ENCODE results near the gene PFAS. TPM values are rescaled to one million over a fixed set of nuclear protein-coding genes. Genes with fewer than 3 reads are reported as not detected.

PFAS gene
- total RNA-seq, 1 experiment from 2014 or later, result 80.6 TPM

DNA sequence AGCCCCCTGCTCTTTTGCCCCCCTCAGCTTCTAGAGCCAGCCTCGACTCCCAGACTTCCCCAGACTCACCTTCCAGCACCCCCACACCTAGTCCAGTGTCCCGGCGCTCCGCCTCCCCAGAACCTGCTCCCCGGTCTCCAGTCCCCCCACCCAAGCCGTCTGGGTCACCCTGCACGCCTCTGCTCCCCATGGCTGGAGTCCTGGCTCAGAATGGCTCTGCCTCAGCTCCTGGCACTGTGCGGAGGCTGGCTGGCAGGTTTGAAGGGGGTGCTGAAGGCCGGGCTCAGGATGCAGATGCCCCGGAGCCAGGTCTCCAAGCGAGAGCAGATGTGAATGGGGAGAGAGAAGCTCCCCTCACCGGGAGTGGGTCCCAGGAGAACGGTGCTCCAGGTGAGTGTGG, 63.2 kb downstream of the PFAS start:
- Histone ChIP-seq H3K79me2 (ENCODE audit: insufficient read depth, low read length) (no peaks in the 10 kb centered on the region), H2AFZ (ENCODE audit: low read depth, low read length, poor library complexity, severe bottlenecking) (no peak overlapping the region), H3K4me1 (ENCODE audit: control insufficient read depth in 1 of 2, insufficient read depth in 2 of 2, low read length in 2 of 2) (no peaks in the 10 kb centered on the region), H3K27ac (ENCODE audit: low read depth, low read length) (no peak overlapping the region), H3K9ac (ENCODE audit: low read length) (no peak overlapping the region), H3K9me3 (ENCODE audit: control insufficient read depth in 1 of 2, insufficient read depth in 1 of 2, low read depth in 1 of 2, low read length in 2 of 2) (no peaks in the 10 kb centered on the region), H3K36me3 (ENCODE audit: control insufficient read depth in 1 of 2, insufficient read depth in 2 of 2, low read length in 2 of 2) (no peaks in the 10 kb centered on the region), H4K20me1 (ENCODE audit: insufficient read depth) (no peaks in the 10 kb centered on the region), H3K9me2 (ENCODE audit: insufficient read depth) (no peaks in the 10 kb centered on the region), H3K27me3 (ENCODE audit: insufficient read depth, low read length) (no peaks in the 10 kb centered on the region; the same call in 1 of the 2 replicates), H3K4me3 (replicated peaks in 1 of 2; ENCODE audit: low read depth in 1 of 2, low read length in 2 of 2) (no peak overlapping the region), H3K4me2 (ENCODE audit: low read length) (no peak overlapping the region)
- CTCF ChIA-PET, result no interaction called here
- POLR2A ChIA-PET, result no interaction called here
- DNase-seq (ENCODE audit: low read depth, low spot score) (no peak), ATAC-seq (no peak)
- intact Hi-C loops (cut with micrococcal nuclease), result no loop called here
- RAD21 ChIA-PET (ENCODE audit: low non-redundant PET in 1 of 2, low total read pairs in 2 of 2, uncharacterized antibody in 2 of 2, unreplicated experiment in 2 of 2), result no interaction called here
- TF ChIP-seq EGR1 (IDR thresholded peaks at IDR 0.05; ENCODE audit: low read depth) (no peak), SP1 (IDR thresholded peaks at IDR 0.05; ENCODE audit: low read depth) (no peak)
- no TSS peak for BruUV-seq (replicated peaks)

DNA sequence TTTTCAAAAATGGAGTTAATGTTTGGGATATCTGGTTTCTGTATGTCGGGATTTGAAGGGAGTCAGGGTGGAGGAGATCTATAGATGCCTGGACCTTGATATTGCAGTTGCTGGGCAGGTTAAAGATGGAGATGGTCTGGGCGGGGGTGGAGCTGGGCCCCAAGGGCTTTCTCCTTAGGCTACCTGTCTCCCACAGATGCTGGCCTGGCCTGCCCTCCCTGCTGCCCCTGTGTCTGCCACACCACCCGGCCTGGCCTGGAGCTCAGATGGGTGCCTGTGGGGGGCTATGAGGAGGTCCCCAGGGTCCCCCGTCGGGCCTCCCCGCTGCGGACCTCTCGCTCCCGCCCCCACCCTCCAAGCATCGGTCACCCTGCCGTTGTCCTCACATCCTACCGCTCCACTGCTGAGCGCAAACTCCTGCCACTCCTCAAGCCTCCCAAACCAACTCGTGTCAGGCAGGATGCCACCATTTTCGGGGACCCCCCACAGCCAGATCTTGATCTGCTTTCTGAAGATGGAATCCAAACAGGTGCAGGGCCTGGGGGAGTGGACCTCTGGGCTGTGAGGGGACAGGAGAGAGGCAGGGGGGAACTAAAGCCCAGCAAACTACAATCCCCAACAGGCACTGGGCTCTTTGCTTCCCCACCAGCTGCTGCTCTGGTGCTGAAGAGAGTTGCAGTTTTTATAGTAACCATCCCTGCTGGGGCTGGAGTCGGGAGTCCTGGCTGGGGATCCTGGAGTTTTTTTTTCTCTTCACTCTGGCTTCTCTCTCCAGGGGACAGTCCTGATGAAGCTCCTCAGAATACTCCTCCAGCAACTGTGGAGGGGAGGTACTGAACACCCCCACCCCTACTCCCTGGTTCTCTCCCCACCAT, 63.9 kb downstream of the PFAS start:
- no peak overlapping the region for H3K27ac ChIP-seq (ENCODE audit: low read depth, low read length)
- no peak overlapping the region for H3K4me2 ChIP-seq (ENCODE audit: low read length)
- ChIA-PET RAD21 (ENCODE audit: low non-redundant PET in 1 of 2, low total read pairs in 2 of 2, uncharacterized antibody in 2 of 2, unreplicated experiment in 2 of 2) (no interaction called here), CTCF (no interaction called here), POLR2A (no interaction called here)
- H3K4me3 ChIP-seq (replicated peaks in 1 of 2; ENCODE audit: low read depth in 1 of 2, low read length in 2 of 2), result no peak overlapping the region
- no peak overlapping the region for H3K9ac ChIP-seq (ENCODE audit: low read length)
- intact Hi-C loops (cut with micrococcal nuclease), result no loop called here
- ATAC-seq, result no peak
- H3K36me3 ChIP-seq (ENCODE audit: control insufficient read depth in 1 of 2, insufficient read depth in 2 of 2, low read length in 2 of 2), result no peaks in the 10 kb centered on the region
- no peak overlapping the region for H2AFZ ChIP-seq (ENCODE audit: low read depth, low read length, poor library complexity, severe bottlenecking)
- no peaks in the 10 kb centered on the region for H3K79me2 ChIP-seq (ENCODE audit: insufficient read depth, low read length)
- DNase-seq (ENCODE audit: low read depth, low spot score), result no peak
- no peaks in the 10 kb centered on the region for H4K20me1 ChIP-seq (ENCODE audit: insufficient read depth)
- BruUV-seq (replicated peaks), result no TSS peak
- H3K27me3 ChIP-seq (ENCODE audit: insufficient read depth, low read length), result no peaks in the 10 kb centered on the region; the same call in 1 of the 2 replicates
- no peaks in the 10 kb centered on the region for H3K9me2 ChIP-seq (ENCODE audit: insufficient read depth)
- H3K9me3 ChIP-seq (ENCODE audit: control insufficient read depth in 1 of 2, insufficient read depth in 1 of 2, low read depth in 1 of 2, low read length in 2 of 2), result no peaks in the 10 kb centered on the region
- no peaks in the 10 kb centered on the region for H3K4me1 ChIP-seq (ENCODE audit: control insufficient read depth in 1 of 2, insufficient read depth in 2 of 2, low read length in 2 of 2)
- TF ChIP-seq CEBPB (IDR thresholded peaks at IDR 0.05; ENCODE audit: low read depth), result no peak
- no peak for TF ChIP-seq ELF1 (IDR thresholded peaks at IDR 0.05; ENCODE audit: borderline replicate concordance, low read depth)
- TF ChIP-seq EZH2phosphoT487 (IDR thresholded peaks at IDR 0.05; ENCODE audit: borderline replicate concordance), result no peak
- no peak for TF ChIP-seq JUND (IDR thresholded peaks at IDR 0.05)
- TF ChIP-seq, protein P1, sequence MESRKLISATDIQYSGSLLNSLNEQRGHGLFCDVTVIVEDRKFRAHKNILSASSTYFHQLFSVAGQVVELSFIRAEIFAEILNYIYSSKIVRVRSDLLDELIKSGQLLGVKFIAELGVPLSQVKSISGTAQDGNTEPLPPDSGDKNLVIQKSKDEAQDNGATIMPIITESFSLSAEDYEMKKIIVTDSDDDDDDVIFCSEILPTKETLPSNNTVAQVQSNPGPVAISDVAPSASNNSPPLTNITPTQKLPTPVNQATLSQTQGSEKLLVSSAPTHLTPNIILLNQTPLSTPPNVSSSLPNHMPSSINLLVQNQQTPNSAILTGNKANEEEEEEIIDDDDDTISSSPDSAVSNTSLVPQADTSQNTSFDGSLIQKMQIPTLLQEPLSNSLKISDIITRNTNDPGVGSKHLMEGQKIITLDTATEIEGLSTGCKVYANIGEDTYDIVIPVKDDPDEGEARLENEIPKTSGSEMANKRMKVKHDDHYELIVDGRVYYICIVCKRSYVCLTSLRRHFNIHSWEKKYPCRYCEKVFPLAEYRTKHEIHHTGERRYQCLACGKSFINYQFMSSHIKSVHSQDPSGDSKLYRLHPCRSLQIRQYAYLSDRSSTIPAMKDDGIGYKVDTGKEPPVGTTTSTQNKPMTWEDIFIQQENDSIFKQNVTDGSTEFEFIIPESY (IDR thresholded peaks at IDR 0.05; ENCODE audit: extremely low read depth, insufficient replicate concordance, low read length), result no peak
- TF ChIP-seq EZH2 (IDR thresholded peaks at IDR 0.05), result no peak
- no peak for TF ChIP-seq ZNF274 (IDR thresholded peaks at IDR 0.05; ENCODE audit: low read depth, low read length)
- no peak for TF ChIP-seq CBX3 (IDR thresholded peaks at IDR 0.05; ENCODE audit: low read depth)
- no peak for TF ChIP-seq TCF7L2 (IDR thresholded peaks at IDR 0.05; ENCODE audit: borderline replicate concordance, extremely low read depth, insufficient read depth, insufficient read length)
- TF ChIP-seq, protein P2, sequence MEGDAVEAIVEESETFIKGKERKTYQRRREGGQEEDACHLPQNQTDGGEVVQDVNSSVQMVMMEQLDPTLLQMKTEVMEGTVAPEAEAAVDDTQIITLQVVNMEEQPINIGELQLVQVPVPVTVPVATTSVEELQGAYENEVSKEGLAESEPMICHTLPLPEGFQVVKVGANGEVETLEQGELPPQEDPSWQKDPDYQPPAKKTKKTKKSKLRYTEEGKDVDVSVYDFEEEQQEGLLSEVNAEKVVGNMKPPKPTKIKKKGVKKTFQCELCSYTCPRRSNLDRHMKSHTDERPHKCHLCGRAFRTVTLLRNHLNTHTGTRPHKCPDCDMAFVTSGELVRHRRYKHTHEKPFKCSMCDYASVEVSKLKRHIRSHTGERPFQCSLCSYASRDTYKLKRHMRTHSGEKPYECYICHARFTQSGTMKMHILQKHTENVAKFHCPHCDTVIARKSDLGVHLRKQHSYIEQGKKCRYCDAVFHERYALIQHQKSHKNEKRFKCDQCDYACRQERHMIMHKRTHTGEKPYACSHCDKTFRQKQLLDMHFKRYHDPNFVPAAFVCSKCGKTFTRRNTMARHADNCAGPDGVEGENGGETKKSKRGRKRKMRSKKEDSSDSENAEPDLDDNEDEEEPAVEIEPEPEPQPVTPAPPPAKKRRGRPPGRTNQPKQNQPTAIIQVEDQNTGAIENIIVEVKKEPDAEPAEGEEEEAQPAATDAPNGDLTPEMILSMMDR (IDR thresholded peaks at IDR 0.05 in 2 of 3, conservative IDR thresholded peaks at IDR 0.05 in 1 of 3; ENCODE audit: borderline replicate concordance in 1 of 3, insufficient read depth in 1 of 3, low read depth in 2 of 3, low read length in 2 of 3), result no peak

Data from HCT116 (cell line).